Bronchial epithelial cell (primary cell): ENCODE results near the gene MIOS. TPM values are rescaled to one million over a fixed set of nuclear protein-coding genes. Genes with fewer than 3 reads are reported as not detected.

Experiments used
- DNase-seq: peaks from one replicate; pipeline ENCODE4 v3.0.0-alpha.2; 2010; ENCODE audit warnings: low read depth
- FAIRE-seq: peaks from 2 replicates; lab custom pipeline; 2011; peaks lifted over from hg19 to GRCh38; lab: Jason Lieb, UNC
- H3K27me3 ChIP-seq: 2 replicates; pipeline ENCODE4 v1.5.1; 2011; ENCODE audit warnings: low read length; ENCODE audit not compliant: control insufficient read depth, insufficient read depth
- H3K36me3 ChIP-seq: 2 replicates; pipeline ENCODE4 v1.5.1; 2011; ENCODE audit warnings: low read length; ENCODE audit not compliant: control insufficient read depth, insufficient read depth
- H3K4me3 ChIP-seq: 2 replicates; pipeline ENCODE4 v1.5.1; 2011; ENCODE audit warnings: mild to moderate bottlenecking, low read depth, low read length, control low read depth
- total RNA-seq: library from RNA; depleted of rRNA; stranded (reverse); fragments of >200 nt; gene quantifications from 2 replicates; pipeline ENCODE4 v1.2.1, GENCODE V29; 2014
- TF ChIP-seq, protein P1 (sequence below): IDR thresholded peaks from 2 replicates; pipeline ENCODE4 v1.5.1; 2011; ENCODE audit warnings: mild to moderate bottlenecking, moderate library complexity, low read length, control low read depth, inconsistent platforms; ENCODE audit not compliant: insufficient read depth, severe bottlenecking

MIOS gene
- total RNA-seq, 1 donor from 2014 or later, result 36.3 TPM

DNA sequence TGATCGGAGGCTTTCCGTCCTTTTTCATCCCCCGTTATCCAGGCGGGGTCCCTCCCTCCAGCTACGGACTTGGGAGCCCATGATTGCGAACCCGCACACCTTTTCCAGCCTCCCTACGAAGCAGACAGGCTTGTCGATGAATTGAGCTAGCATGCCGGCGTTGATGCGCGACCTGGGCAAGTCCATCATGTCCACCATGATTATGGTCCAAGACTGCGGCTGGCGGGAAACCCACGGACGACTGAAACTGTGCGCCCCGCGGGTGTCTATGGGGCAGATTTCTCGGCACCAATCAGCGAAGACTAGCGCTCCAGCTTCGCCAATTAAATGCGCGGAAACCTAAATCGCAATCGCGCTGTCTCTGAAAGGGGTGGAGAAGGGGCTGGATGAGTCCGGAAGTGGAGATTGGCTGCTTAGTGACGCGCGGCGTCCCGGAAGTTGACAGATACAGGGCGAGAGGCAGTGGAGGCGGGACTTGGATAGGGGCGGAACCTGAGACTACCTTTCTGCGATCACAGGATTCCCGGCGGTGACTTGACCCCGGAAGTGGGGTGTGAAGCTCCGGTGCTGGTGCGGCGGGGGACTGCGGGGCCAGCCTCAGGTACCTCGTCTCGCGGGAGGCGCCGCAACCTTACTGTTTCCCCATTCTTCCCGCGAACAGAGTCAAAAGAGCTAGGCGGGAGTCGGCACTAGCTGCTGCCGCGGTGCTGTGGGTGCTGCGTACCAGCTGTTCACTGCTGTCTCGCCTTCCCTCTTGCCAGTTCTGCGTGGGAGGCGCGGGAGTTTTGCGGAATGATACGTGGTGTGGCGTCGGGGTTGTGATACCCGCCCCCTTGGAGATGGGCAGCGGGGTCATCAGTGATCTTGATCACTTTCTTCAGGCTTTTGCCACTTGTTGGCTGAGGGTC lies 73.8 kb downstream of the MIOS start, which contains the start of gene UMAD1:
Gene UMAD1 (plus strand): TSS at position 532 of the 908 bp plus-strand sequence. CDS start 32,620 bp downstream, outside the sequence.
- Histone ChIP-seq H3K27me3 (no peaks in the 10 kb centered on the region), H3K36me3 (no peaks in the 10 kb centered on the region), H3K4me3 (peak within 1 kb of the TSS; percentile 88)
- DNase-seq, result peak; percentile 99
- TF ChIP-seq, protein P1, sequence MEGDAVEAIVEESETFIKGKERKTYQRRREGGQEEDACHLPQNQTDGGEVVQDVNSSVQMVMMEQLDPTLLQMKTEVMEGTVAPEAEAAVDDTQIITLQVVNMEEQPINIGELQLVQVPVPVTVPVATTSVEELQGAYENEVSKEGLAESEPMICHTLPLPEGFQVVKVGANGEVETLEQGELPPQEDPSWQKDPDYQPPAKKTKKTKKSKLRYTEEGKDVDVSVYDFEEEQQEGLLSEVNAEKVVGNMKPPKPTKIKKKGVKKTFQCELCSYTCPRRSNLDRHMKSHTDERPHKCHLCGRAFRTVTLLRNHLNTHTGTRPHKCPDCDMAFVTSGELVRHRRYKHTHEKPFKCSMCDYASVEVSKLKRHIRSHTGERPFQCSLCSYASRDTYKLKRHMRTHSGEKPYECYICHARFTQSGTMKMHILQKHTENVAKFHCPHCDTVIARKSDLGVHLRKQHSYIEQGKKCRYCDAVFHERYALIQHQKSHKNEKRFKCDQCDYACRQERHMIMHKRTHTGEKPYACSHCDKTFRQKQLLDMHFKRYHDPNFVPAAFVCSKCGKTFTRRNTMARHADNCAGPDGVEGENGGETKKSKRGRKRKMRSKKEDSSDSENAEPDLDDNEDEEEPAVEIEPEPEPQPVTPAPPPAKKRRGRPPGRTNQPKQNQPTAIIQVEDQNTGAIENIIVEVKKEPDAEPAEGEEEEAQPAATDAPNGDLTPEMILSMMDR, result no peak
- FAIRE-seq, result peak; percentile 72

DNA sequence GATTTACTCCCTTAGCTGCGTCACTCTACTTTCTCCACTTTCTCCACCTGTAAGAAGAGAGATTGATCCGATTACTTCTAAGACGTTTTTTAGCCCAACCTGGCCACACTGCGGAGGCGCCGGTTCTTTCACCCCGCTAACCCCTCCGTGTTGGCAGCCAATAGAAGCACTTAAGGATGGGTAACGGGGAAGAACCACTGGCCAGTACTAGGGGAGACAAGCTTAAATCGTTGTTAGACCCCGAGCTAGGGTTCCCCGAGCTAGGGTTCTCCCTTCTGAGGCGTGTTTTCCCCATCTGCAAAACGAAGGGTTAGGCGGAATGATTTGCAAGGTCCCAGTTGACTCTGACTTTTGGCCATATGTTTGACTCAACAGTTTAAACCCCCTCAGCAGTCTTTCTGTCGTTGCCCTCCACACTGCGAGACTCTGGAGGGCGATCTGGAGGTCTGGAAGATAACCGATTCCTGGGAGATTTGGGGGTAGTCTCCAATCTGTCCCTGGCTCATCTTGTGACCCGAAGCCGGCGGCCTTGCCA lies 74.5 kb downstream of the MIOS start:
- DNase-seq, result no peak
- Histone ChIP-seq H3K36me3 (no peaks in the 10 kb centered on the region), H3K4me3 (peak overlapping the region; percentile 88), H3K27me3 (no peaks in the 10 kb centered on the region)
- TF ChIP-seq, protein P1, result no peak
- FAIRE-seq, result no peak

DNA sequence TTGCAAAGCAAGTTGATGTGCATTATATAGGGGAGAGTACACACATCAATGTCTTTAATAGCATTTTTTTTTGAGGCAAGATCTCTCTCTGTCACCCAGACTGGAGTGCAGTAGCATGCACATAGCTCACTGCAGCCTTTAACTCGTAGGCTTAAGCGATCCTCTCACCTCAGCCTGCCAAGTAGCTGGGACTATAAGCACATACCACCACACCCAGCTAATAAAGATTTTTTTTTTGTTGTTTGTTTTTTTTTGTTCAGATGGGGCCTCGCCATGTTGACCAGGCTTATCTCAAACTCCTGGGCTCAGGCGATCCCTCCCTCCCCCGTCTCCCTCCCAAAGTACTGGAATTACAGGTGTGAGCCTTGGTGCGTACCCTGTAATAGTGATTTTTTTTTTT lies 75.4 kb downstream of the MIOS start:
- Histone ChIP-seq H3K36me3 (no peaks in the 10 kb centered on the region), H3K27me3 (no peaks in the 10 kb centered on the region), H3K4me3 (no peak overlapping the region)
- TF ChIP-seq, protein P1, result no peak
- DNase-seq, result no peak
- no peak for FAIRE-seq

DNA sequence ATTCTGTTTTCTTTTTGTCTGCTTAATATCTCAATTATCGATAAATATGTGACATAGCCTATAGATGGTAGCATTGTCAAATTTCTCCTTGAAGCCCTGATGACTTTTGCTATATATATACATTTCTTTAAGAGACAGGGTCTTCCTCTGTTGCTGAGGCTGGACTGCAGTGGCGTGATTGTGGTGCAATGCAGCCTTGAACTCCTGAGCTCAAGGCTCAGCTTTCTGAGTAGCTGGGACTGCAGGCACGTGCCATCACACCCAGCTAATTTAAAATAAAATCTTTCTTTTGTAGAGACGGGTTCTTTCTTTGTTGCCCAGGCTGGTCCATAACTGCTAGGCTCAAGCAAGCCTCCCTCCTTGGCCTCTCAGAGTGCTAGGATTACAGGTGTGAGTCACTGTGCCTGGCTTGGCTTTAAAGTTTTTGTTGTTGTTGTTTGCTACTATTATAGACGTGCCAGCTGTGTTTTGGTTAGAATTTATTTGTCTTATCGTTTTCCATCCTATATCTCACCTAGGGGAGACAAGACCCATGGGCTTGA lies 80.9 kb downstream of the MIOS start:
- FAIRE-seq, result no peak

DNA sequence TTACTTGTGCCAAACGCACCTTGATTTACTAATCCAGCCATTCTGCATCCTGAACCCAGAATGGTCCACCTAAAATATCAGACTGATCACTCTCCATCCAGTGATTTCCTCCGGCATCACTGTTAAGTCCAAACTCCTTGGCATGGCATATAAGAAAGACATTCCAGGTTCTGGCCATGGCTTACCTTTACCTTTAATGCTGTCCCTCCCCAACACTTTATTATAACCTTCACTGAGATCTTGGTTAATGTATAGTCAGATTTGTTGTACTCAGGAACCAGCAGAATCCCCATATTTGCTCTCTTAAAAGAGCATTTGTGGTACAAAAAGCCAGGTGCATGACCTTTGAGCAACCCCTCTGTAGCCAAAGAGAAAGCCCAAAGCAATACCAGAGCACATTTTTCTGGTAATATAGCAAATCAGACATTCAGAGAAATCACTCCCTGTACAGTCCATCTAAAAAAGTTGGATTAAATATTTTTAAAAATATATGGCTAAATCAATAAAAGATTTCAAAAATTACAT lies 84.1 kb downstream of the MIOS start:
- no peaks in the 10 kb centered on the region for H3K36me3 ChIP-seq
- H3K4me3 ChIP-seq, result no peak overlapping the region
- TF ChIP-seq, protein P1, result no peak
- no peak for DNase-seq
- no peaks in the 10 kb centered on the region for H3K27me3 ChIP-seq
- FAIRE-seq, result no peak

More for the DNA sequence above, 80.9 kb downstream of the MIOS start:
- DNase-seq, result peak; percentile 4
- Histone ChIP-seq H3K4me3 (no peak overlapping the region), H3K36me3 (no peaks in the 10 kb centered on the region), H3K27me3 (no peaks in the 10 kb centered on the region)
- TF ChIP-seq, protein P1, result no peak
